Middle frontal gyrus (tissue), 1 donor: Measurements from ENCODE around the gene ZNF648.
"Not testable (repeated sequence)": the region's sequence is repeated elsewhere in the genome, so short reads cannot be mapped to it uniquely, and the experiment has no call there.

ENCODE experiments used
- DNase-seq: peaks from one replicate; pipeline ENCODE4 v3.0.0-alpha.2; 2015; ENCODE audit warnings: low spot score; ENCODE audit errors: extremely low spot score

The ZNF648 gene, protein sequence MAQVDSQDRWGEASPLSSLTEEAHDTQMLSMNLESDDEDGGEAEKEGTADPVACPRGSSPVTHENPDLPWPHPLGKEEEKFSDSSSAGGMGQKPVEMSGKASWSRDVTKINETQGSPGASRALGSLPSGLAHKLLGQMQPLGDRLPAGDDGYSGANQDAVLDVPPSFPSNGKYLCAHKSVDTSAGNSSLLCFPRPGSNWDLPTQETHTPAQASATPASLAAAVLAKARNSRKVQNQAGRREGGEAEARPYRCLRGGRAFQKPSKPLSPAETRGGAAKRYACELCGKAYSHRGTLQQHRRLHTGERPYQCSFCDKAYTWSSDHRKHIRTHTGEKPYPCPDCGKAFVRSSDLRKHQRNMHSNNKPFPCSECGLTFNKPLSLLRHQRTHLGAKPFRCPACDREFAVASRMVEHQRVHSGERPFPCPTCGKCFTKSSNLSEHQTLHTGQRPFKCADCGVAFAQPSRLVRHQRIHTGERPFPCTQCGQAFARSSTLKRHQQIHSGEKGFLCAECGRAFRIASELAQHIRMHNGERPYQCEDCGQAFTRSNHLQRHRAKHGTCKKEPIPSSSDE

DNA sequence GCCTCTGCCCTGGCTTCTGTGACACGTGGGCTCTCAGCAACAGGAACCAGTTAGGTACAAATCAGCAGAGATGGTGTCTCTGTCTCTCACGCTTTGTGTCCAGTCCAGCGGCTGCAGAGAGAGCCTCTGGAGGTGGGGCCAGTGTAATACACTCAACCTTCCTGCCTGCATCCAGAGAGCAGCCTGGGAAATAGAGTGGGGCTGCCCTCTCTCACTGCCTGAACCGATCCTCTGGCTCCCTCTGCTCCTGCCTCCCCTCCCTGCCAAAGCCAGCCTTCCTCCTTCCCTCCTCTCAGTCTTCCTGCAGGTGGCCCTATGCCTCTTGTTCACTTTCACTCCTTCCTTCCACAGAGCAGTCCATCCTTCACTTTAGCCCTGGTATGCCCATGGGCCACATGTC is at the start of gene ZNF648:
TSS of gene ZNF648 (minus strand) at position 119 of the 400 bp plus-strand sequence. CDS start 3,702 bp downstream, outside the sequence.
- no peak for DNase-seq

- DNase-seq, result no peak
These were observed 49.1 kb upstream of the ZNF648 start for GRCh38 chr1:182110635-182111034.

DNA sequence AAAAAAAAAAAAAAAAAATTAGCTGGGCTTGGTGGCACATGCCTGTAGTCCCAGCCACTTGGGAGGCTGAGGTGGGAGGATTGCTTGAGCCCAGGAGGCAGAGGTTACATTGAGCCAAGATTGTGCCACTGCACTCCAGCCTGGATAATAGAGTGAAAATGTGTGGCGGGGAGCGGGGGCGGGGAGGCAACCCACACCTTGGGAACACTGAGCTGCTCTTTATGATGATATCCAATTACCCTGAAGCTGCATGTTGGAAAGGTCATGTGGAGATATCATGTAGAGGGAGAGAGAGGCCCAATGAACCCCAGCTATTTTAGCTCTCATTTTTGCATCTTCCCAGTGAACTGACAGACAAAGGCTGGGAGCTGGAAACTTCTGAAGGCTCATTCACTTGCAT is 48.3 kb upstream of the ZNF648 start:
- DNase-seq, result no peak

- no peak for DNase-seq
These were observed 45.7 kb upstream of the ZNF648 start for GRCh38 chr1:182107209-182107608.

DNA sequence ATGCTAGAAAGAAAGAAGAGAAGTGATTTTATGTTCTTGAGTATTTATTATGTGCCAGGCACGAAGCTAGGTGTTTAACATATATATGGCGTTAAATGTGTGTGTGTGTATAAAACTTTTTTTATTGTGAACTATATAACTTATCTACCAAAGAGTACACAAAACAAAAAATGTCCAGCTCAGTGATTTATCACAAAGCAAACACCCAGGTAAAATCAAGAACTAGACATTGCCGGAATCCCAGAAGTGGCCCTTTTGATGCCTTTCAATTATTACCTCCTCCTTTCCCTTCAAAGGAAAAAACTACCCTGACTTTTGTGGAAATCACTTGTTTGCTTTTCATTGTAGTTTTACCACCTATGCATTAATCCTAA is 40.5 kb upstream of the ZNF648 start:
- no peak for DNase-seq

DNA sequence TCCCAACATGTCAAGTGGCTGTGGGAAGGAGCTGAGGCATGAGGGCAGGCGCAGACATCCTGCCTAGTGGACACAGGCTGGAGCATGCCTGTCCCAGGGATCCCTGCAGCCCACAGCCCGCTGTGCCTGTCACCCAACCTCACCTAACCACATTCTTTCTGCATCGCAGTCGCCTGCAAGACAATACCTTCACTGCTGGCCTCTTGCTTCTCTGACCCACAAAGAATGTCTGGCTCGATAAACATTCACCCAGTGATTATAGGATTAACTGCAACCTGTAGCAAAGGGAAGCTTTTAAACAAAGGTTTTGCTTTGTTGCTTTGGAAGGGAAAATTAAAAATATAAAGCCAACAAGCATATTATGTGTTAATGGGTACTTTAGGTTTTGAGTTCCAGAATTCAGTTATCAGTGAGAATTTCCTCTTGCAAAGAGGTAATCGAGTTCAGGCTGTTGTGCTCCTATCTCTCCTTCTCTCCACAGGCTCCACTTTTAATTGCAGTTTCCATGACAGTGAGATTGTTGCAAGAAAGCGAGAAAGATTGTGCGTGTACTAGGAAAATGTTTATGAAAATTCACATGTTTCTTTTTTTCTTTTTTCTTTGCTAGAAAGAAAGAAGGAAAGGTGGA is 40.0 kb upstream of the ZNF648 start:
- DNase-seq, result no peak

DNA sequence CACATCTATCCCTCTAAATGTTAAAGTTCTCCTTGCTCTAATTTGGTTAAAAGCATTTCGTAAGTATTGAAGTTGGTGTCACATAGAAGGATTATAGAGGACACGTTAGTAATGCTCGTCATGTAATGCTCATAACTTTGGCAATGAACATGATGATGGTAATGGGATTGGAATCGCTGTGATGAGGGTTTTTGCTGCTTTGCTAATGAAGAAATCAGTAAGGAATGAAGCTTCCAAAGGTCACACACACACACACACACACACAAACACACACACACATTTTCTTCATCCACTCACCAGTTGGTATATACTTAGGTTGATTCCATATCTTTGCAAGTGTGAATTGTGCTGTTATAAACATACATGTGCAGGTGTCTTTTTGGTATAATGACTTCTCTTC is 36.8 kb upstream of the ZNF648 start:
- DNase-seq, result no peak

DNA sequence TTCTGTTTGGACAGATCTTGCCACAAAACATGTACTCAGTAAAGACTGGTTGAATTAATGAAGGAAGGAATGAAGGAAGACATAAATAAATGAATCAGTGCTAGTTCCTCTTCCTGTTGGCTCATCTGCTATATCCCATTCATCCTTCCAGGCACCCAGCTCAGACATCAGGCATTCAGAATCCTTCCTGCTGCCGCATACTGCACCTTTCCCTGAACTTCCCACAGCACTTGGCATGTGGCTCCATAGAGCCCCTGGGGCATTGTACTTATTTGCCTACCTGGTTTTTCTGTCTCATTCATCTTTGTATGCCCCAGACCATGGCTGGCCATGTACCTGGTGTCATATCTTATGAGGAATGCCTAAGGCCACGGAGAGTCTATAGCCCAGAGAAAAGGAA is 34.4 kb upstream of the ZNF648 start:
- no peak for DNase-seq

GRCh38 chr1:182094514-182095005 is 33.0 kb upstream of the ZNF648 start:
- not testable (repeated sequence) for DNase-seq

DNA sequence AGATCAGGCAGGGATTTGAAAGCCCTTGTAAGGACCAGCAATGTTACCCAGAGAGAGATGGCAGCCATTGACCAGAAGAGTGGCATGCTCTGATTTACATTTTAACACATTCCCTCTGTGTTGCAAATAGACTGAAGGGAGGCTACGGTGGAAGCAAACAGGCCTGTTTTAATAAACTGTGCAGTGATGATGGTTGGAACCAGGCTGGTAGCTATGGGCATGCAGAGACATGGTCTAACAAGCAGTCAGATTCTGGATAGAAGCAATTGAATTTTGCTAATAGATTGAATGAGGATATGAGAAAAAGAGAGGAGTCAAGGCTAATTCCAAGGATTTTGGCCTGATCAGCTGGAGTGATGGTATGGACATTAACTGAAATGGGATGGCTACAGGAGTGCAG is 32.3 kb upstream of the ZNF648 start:
- DNase-seq, result no peak

DNA sequence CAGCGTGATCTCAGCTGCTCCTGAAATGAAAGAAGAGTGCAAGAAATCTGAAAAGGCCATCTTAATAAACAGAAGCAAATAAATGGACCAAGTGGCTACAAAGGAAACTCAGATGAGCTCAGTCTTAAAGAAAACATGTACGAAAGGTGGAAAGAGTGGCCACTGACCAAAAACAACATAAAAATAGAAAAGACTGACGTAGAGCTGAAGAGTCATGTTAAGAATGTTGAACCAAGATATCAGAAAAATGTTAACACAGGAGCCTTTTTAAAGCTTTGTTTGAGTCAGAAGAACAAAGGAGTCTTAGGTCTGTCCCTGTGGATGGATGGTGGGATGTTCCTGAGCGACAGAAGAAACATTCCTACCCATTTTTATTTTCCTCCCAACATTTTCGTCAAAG is 30.8 kb upstream of the ZNF648 start:
- no peak for DNase-seq

GRCh38 chr1:182091083-182091482 is 29.6 kb upstream of the ZNF648 start:
- no peak for DNase-seq

- no peak for DNase-seq
These were observed 26.3 kb upstream of the ZNF648 start for GRCh38 chr1:182087719-182088350.

- DNase-seq, result no peak
These were observed 25.8 kb upstream of the ZNF648 start for GRCh38 chr1:182087304-182087703.

DNA sequence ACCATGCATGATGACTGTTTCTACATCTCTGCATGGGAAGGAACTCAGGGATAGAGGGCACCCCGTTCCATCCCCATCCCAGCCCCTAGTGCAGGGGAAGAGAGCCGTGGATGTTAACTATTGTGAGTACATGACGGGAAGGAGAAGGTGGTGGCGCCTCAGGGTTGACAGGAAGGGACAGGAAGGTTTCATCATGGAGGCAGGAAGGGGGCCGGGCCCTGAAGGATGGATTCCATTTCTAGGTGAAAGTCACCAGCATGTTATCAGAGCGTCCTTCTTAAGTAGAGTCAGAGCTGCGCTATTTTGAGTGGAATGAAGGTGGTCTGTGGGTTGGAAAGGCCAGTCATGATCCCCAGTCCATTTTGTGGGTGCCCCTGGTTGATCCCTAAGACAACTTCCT is 25.1 kb upstream of the ZNF648 start:
- DNase-seq, result no peak

- DNase-seq, result no peak
These were observed 24.6 kb upstream of the ZNF648 start for GRCh38 chr1:182086136-182086535.

DNA sequence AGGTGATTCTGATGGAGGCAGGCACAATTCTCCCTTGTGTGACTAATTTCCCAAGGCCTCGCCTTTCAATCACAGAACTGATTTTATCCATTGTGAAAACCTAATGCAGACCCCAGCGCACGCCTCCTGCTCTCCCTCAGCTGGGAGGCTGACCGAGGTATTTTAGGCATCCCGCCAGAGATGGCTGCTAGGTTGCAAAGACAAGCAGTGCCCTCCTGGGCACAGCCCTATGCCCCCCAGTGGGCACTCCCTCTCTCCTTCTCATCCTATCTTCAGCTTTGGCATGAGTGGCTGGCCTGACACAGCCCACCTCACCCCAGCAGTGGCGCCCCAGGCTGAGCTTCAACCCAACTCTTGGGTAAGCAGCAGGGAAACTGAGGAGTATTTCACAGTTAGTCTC is 24.2 kb upstream of the ZNF648 start:
- DNase-seq, result no peak

DNA sequence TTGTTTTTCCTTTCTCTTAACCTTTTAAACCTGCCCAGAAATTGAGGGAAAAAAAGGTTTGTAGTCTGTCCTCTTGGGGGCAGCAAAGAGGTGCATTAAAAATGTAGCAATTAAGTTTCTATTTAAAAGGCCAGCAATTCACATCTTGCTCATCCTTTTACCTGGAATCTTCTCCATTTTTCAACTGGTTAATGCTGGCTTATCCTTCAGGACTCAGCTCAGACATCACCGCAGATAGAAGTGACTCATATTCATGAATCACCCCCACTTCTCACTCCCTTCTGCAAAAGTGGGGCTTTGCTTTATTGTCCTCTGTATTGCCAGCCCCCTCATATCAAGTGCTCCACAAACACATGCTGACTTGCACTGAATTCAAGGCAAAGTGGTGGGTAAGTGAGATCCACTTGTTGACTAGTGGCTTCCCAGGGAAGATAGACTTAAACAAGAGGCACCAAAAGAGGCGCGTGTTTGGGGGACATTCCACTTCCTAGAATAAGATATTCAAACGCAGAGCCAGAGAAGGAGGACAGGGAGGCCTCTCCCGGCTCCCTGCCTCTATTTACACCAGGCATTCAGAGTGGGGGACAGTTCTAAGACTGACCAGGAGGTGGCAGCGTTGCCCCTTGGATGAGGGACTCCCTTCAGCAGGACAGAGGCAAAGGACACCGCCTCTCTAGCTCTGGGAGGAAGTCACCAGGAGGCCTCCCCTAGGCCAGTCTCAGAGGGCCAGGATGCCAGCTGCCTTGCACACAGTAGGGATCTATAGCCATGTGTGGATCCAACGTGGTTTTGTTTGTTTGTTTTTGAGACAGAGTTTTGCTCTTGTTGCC is 23.2 kb upstream of the ZNF648 start:
- DNase-seq, result peak; percentile 81

GRCh38 chr1:182083851-182084486 is 22.5 kb upstream of the ZNF648 start:
- DNase-seq, result no peak

- DNase-seq, result peak; percentile 26
These were observed 19.6 kb upstream of the ZNF648 start for GRCh38 chr1:182080955-182081582.
